GM12872 (cell line): ENCODE measurements around the gene ZBTB7C.

ENCODE experiments used
- CTCF ChIP-seq: IDR thresholded peaks from 3 replicates; pipeline ENCODE4 v1.5.1; 2011; ENCODE audit warnings: low read depth, mild to moderate bottlenecking, low read length, moderate library complexity; ENCODE audit not compliant: insufficient read depth

The ZBTB7C gene

GRCh38 chr18:48110797-48111196, 298.4 kb downstream of the ZBTB7C start:
- no peak for TF ChIP-seq CTCF

DNA sequence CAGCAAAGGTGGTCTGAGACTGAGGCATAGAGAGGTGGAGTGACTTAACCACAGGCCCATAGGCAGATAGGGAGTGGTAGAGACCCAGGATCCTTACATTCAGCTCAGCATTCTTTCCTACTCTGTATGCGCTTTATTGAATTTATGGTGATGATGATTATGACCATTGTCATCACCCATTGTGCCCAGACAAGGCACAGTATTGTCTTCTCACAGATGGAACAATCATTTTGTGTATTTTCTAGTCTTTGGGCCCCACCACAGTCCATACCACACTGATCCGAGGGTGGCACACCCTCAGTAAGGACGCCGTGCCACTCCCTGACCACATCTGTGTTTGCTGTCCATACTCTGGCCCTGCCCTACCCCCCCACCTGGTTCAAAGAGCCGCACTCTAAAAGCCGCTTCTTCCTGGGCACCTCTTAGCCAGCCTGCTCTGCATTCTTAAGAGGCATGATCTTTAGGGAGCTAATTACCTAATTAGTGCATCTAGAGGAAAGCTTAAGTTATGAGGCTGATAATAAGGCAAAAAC, 299.2 kb downstream of the ZBTB7C start:
- TF ChIP-seq CTCF, result no peak

- TF ChIP-seq CTCF, result no peak
These were observed 301.0 kb downstream of the ZBTB7C start for GRCh38 chr18:48108136-48108535.

- no peak for TF ChIP-seq CTCF
These were observed 302.0 kb downstream of the ZBTB7C start for GRCh38 chr18:48106976-48107781.

- no peak for TF ChIP-seq CTCF
These were observed 302.7 kb downstream of the ZBTB7C start for GRCh38 chr18:48106498-48106897.

GRCh38 chr18:48105317-48105716, 303.9 kb downstream of the ZBTB7C start:
- no peak for TF ChIP-seq CTCF

GRCh38 chr18:48104705-48105104, 304.5 kb downstream of the ZBTB7C start:
- TF ChIP-seq CTCF, result no peak
